HG03442 (cell line): ENCODE results near the gene MBNL2.

Source experiments
- ATAC-seq: cut with Tn5 transposase; IDR thresholded peaks from one replicate; pipeline ENCODE4 v1.9.1; 2021; ENCODE audit warnings: mild to moderate bottlenecking, moderate library complexity; ENCODE audit not compliant: unreplicated experiment

The MBNL2 gene

DNA sequence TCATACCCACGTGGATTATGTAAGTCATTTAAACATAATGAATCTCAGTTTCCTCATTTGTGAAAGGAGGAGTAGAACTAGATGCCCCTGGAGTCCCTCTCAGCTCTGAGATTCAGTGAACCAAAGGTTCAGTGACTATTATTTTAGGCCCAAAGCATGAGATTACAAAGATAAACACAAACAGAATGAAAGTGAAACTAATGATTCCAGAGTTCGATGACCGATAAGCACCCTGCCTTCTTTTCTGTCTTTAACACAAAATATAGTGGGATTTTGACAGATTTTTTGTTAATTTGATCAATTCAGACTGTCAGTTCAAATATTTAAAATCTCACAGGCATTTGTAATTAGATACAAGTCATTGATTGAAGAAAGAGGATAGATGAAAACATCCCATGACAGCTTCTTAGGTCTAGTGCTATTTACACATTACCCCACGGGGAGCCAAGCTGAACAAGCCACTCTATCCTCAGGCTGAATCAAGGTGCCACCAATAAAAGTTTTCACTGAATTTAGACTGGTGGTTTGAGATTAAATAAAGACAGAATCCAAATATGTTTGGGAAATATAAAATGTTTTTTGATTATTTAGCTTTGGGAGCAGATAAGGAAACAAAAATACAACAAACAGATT lies 147.2 kb downstream of the MBNL2 start:
- peak; percentile 65 for ATAC-seq

GRCh38 chr13:97371486-97372109 lies 149.5 kb downstream of the MBNL2 start:
- ATAC-seq: no peak

- ATAC-seq: no peak
Observed at GRCh38 chr13:97372936-97373335, 150.8 kb downstream of the MBNL2 start.

DNA sequence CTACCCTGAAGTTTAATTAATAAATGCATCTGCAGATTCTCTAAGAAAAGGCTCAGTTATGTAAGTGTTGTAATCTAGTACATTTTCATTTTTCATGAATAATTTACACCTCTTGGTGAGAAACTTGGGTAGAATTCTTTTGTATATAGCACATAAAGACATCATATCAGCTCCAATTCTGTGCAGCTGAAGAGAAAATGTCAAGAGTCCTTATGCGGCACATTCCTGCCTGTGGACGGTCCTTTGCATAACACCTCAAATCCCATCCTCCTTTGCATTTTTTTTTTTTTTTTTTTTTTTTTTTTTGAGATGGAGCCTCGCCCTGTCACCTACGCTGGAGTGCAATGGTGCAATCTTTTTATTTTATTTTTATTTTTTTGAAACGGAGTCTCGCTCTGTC lies 151.7 kb downstream of the MBNL2 start:
- no peak for ATAC-seq

GRCh38 chr13:97376981-97377380 lies 154.8 kb downstream of the MBNL2 start:
- no peak for ATAC-seq

- no peak for ATAC-seq
Observed at GRCh38 chr13:97379386-97379785, 157.3 kb downstream of the MBNL2 start.

GRCh38 chr13:97380696-97381095 lies 158.6 kb downstream of the MBNL2 start:
- ATAC-seq: no peak

DNA sequence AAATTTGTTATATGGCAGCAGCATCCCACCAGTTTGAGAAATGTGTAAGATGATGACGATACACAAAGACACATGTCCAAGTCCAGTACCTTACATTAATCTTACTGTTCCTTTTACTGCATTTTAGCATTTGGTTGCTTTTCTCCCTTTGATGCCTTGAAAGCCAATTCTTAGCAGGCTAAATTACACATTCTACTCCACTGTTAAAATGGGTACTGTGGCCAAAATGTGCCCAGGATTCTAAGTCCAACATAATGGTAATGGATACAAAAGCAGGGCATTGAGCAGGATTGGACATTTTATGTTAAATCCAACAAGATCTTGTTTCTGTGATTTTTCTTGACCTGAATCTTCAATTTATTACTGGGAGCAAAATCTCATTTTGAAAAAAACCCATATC lies 159.1 kb downstream of the MBNL2 start:
- ATAC-seq: no peak

DNA sequence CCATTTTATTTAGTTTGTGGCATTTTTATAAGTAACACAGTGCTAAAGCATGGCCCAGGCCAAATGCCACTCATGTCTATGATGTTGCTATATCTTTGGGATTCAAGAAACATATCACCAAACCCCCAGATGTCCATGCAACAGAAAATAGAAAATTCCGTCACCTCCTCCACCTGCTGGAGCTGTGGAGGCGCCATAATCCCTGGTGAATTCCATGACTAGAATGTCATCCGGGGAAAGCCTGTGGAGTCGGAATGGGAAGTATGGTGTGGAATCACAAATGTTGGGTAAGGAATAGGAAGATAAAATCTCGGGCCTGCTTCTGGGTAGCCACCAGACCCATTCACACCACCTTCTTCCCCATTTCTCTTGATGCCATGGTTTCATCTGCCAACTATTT lies 160.1 kb downstream of the MBNL2 start:
- ATAC-seq: no peak

DNA sequence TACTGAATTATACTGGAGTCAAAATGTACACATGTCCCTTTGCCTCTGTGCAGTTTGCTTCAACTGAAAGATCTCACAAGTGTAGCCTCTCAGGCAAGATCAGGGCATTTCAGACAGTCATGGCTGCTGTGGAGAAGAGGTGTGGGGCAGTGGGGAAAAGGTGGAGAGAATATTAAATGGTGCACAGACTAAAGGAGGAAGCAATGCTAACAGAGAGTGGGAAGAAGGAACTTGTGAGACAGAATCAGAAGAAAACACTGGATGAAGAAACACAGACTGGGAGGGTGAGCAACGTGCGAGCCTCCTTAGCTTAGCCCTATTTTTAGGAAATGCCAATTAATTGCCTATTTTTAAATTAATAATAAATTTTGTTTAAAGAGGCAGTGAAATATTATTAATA lies 162.2 kb downstream of the MBNL2 start:
- ATAC-seq: no peak

GRCh38 chr13:97385146-97385545 lies 163.0 kb downstream of the MBNL2 start:
- ATAC-seq: no peak

DNA sequence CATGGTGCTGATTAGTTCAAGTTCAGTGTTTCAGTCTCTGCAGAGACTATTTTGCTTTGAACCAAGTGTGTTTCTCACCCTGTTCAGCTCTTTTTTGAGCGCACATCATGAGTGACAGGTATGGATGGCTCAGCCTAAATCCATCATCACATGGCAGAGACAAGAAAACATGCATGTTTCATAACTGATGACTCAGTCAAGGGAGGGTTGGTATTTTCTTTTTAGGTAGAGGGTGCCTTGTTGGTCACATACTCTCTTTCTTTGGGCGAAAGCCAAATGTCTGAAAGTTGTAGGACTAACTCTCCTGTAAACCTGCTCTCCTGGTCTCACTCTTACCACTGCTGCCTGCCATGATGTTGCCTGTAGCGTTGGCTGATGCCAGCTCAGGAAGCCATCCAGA lies 163.7 kb downstream of the MBNL2 start:
- ATAC-seq: no peak

DNA sequence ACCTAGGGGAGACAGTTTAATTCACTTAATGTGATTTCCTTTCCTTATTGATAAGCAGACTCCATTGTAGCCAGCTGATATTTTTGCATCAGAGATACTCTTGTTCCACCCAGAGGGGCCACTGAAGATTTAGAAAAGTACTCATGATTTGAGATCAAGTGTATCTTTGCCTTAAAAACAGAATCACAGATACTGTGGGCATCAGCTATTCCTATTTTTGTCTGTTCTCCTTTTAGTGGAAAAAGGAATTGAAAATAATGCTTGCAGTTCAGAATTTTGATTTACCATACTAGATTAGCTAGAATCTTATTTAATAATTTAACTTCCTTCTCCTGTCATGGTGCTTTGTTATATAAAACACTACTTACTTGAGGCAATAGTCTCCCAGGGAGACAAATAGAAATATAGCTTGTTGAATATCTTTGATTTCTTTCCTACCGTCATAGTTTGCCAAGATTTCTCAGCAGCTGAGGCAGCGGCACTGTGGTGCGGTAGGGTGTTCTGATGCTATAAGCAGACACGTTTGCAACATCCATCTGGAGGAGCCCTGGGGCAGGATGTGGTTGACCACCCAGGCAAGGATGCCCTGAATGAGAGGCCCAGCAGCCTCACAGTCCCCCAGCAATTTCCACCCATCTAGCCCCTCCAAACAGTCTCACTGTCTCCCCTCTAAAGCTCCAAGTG lies 164.8 kb downstream of the MBNL2 start:
- ATAC-seq: no peak

- ATAC-seq: no peak
Observed at GRCh38 chr13:97387485-97387839, 165.3 kb downstream of the MBNL2 start.

DNA sequence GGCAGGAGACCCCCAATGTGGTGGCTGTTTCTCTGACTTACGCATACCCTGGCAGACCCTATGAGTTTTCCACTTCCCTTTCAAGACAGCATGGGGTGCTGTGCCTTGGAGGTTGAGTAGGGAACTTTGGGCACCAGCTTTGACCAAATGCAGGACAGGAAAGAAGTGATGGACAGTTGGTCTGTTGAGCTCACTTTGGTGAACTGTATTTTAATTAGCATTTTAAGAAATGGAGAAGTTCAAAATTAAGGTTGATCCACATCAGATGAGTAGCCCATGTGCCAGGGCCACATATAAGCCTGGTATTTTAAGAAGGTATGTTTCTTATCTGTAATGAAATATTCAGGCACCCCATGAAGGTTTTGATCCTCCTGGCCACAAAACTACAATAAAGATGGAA lies 165.8 kb downstream of the MBNL2 start:
- ATAC-seq: no peak

GRCh38 chr13:97388373-97388772 lies 166.2 kb downstream of the MBNL2 start:
- peak; percentile 61 for ATAC-seq

- ATAC-seq: no peak
Observed at GRCh38 chr13:97390941-97391600, 168.9 kb downstream of the MBNL2 start.

DNA sequence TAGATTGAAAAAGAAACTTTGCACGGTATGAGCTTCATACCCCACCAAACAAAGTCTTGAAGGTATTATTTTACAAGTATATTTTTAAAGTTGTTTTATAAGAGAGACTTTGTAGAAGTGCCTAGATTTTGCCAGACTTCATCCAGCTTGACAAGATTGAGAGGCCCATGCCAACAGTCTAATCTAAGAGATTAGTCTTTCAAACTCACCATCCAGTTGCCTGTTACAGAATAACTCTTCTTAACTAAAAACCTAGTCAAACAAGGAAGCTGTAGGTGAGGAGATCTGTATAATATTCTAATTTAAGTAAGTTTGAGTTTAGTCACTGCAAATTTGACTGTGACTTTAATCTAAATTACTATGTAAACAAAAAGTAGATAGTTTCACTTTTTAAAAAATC lies 169.9 kb downstream of the MBNL2 start:
- no peak for ATAC-seq

- no peak for ATAC-seq
Observed at GRCh38 chr13:97394542-97394941, 172.4 kb downstream of the MBNL2 start.

DNA sequence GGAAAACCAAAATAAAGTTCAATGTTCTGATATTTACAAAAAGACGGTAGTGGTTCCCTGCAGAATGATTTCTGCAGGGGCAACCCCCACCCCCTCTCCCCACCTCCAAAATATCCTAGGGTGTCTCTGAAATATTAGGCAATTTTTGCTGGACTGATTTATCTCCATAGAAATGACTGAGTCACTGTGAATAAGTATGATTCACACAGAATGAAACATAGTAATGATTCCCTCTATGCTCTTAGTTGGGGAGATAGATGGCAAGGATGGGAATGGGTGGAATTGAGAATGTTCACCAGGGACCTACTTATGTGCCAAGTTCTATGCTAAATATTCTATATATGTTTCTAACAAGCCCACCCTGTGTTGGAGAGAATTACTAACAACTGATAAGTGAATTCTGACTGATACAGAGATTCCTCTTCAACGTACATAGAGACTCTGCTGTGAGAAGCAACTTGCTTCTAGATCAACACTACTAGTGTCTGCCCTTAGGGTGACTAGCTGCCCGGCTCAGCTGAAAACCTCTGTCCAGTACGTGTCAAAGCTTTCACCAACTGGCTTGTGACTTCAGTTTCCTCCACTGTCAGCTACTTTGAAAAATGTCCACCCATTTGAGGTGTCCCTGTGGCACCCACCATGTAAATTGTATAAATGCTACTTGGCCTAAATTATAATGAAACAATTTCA lies 173.5 kb downstream of the MBNL2 start:
- ATAC-seq: no peak

GRCh38 chr13:97397267-97397666 lies 175.1 kb downstream of the MBNL2 start:
- no peak for ATAC-seq
